ENCODE results near the gene TMTC1.

TMTC1 gene

DNA sequence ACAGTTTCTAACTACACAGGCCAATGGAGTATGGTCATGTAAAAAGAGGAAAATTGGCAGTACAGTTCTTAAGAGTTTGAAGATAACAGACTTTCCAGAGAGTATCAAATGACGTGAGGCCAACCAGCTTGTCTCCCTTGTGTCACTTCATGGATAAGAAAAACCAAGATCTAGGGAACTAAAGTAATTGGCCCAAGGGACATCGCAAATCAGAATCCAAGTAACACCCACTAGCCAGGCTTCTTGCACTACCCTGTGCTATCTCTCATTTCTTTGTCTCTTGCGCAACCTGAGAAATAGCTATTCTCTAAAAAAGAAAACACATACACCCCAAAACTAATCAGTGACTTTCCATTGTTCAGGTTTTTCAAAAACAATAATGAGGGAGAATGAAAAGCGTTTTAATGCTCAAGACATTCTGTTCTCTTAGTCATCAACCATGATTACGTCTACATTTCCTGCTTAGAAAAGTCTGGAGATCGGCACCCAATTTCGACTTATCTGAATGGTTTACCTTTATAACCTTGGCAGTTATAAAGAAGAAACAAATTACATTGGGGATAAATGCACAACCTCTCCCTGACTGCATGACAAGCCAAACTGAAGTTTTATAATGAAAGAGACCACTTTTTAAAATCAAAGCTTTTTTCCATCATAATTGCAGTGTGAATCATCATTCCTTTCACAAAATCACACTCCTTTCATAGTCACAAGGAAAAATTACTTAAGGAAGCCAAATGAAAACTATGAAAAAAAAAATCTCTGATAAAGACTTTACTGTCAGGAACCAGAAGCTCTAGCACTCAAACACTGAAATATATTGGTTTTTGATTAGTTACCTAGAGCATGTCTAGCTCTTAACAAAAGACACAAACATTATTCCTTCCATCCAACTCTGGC, 42.1 kb downstream of the TMTC1 start:
- DNase-seq (ENCODE audit: low read depth) = no peak

DNA sequence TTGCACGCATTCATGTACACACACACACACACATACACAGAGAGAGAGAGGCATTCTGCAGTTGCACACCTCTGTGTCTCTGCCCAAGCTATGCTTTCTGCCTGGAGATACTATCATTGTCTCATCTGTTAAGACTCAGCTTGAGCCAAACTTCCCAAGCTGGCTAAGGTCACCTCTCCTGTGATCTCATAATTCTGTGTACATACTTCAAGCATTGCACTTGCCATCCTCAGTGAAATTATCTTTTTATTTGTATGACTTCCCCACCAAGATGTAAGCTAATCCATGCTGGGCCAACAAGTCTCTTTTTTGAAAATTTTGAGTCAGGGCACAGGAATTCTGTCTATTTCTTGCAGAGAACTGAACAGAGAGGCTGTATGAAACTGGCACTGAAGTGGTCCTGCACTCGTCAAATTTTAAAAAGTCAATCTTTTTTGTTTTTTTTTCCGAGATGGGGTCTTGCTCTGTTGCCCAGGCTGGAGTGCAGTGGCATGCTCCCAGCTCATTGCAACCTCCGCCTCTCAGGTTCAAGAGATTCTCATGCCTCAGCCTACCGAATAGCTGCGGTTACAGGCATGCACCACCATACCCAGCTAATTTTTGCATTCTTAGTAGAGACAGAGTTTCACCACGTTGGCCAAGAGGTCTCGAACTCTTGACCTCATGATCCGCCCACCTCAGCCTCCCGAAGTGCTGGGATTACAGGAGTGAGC, 44.3 kb downstream of the TMTC1 start:
- no peak for DNase-seq (ENCODE audit: low read depth)

DNA sequence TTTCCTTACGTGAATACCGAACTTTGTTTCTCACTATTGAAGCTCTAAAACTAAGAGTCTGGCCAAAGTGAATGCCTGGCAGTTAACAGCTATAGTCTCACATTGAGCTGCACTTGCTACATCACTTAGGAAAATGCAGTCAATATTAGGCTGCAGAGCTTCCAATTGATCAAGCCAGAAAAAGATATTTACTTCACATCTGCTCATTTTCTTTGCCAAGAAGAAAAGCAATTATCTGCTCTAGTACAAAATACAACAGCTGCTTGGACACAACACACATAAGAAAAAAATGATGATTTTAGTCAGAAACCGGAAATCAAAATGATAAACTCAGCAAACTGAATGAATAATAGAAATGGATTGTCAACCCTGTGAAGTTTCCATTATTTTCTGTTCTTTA, 45.4 kb downstream of the TMTC1 start:
- DNase-seq (ENCODE audit: low read depth) = no peak

DNA sequence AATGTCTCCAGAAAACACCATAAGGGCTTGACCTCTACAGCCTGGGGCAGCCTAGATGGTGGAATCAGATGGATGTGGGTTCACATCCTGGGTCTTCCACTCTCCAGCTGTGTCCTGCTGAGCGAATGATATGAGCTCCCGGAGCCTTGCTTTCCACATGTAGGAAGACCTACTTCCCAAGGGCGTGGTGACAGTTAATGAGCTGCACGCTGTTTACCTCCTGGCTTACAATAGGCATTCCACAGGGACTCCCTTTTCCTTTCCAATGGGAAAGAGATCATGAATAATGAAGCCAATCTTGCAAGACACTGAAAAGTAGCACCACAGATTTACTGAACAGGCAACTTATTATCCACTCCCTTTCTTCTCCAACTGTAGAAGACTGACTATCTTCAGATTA, 46.1 kb downstream of the TMTC1 start:
- DNase-seq (ENCODE audit: low read depth) = no peak

DNA sequence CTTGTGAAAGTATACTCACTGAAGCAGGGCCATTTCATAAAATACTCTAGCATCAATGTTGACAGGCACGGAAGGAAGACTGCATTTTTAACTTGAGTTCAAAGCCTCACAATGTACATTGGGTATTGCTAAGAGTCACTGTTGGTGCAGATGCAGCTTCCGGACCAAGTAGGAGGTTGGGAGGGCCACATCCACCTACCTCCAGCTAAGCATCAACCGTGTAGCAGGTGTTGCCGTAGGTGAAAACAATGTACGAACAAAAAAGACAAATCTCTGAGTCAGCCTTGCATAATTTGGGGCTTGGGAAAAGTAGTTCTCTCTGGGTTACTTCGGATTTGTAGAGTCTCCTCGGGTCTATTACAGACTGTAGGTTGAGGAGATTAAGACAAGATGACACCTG, 48.1 kb downstream of the TMTC1 start:
- no peak for DNase-seq (ENCODE audit: low read depth)

DNA sequence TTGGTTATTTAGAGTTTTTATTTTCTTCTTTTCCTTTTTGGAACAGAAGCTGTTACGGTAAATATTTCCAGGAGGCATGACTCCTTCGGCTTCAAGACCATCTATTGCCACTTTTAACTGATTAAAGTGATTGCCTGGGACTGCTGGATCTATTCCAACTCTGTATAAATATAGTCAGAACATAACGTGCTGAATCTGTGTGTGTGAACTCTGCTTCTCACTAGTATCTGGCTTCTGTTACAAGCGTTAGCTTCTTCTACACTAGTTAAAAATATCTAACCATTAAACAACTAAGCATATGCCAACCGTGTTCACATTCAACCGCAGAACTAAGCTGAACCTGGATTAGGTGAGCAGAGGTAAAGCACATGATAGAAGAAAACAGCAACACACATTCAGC, 49.0 kb downstream of the TMTC1 start:
- no peak for DNase-seq (ENCODE audit: low read depth)

DNA sequence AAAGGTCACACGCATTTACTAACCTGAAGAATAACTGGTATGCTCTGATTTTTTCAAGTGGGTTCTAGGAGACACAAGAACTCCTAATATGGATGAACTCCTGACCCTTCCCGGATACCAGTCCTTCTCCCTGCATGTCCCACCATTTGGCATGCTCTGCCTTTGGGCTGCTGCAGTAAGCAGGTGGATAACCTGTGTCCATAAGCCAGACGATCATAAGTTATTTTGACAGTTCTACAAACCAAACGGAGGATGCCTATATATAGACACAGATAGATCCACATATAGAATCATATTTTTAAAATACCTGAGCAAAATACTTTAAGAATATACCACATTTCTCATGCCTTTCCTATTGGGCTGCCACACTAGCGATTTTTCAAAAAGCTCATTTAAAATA, 49.4 kb downstream of the TMTC1 start:
- DNase-seq (ENCODE audit: low read depth) = no peak

DNA sequence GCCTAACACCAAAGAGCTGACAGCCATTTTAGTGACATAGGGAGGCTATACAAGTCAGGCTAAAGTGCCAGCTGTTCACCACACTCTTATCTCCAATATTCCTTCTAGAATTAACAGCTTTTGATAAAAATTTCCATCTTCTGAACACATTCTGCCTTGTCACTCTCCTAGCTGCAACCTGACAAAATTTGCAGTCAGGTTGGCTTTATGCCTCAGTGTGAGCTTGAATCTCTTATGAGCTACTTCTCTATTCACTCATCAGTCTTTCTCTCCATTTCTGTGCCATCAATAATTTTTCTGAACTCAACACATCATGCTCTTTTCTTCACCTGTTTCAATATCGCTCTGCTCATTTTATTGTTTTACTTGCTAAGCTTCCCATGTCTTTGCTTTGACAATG, 50.2 kb downstream of the TMTC1 start:
- no peak for DNase-seq (ENCODE audit: low read depth)

DNA sequence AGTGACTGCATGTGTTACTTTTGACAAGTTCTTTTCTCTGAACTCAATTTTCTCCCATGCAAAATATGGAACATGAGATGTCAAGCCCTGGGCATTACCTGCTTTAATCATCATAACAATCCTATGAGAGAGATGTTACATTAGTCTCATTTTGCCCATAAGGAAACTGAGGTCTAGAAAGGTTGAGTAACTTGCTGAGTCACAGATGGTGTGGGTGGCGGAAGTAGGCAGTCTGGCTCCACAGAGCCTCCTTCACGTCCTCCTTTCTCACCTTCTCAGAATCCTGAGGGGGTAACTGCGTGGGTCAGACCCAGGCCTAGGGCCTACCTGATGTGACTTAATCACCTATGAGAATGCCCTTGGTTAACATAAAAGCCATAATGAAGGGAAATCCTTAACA, 50.7 kb downstream of the TMTC1 start:
- DNase-seq (ENCODE audit: low read depth) = no peak

DNA sequence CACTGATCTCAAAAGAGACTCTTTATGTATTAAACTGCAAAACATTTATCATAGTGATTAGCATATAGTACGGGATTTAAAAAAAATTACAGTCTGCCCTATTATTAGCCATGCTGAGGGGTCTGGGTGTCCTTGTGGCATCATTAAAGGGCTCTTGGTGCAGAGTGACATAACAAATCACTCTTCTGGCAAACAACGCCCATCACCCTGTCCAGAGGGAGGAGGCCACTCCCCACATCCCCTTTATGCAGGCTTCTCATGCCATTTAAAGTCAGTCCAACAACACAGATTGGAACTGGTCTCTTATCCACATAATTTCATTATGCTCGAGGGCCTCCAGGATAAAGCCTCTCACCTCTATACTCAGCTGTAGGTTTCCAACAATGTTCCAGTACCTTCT, 51.1 kb downstream of the TMTC1 start:
- DNase-seq (ENCODE audit: low read depth) = no peak

DNA sequence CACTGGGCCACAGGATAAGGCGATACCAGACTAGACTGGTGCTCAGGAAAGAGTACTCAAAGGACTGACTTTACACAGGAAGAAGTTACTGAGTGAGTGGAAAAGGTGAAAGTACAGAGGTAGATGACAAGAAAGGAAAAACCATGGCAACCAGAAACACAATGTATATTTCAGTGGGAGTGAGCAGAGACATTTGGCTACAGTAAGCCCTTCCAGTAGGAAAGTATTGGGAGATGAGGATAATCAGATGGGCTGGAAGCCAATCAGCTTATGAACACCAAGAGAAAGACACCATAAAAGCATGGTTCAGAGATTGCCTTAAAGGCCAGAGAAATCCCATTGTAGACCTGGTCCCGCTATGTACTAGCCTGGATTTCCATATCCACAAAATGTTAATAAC, 51.6 kb downstream of the TMTC1 start:
- DNase-seq (ENCODE audit: low read depth) = no peak

DNA sequence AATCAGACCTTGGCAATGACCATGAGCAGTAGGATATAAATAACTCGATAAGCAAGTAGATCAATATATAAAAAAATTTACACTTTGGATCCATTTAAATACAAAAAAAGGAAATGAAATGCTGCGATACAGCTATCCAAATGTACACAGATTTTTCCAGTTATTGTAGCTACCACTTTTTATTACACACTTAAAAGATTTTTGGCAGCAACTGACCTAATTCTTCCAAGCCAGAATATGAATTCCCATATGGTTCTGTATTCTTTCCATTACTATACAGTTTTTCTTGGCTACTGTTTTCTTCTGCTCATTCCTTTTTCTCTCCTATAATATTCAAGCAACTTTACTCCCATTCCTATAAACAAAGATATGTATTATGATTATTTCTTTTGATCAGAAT, 52.2 kb downstream of the TMTC1 start:
- no peak for DNase-seq (ENCODE audit: low read depth)

DNA sequence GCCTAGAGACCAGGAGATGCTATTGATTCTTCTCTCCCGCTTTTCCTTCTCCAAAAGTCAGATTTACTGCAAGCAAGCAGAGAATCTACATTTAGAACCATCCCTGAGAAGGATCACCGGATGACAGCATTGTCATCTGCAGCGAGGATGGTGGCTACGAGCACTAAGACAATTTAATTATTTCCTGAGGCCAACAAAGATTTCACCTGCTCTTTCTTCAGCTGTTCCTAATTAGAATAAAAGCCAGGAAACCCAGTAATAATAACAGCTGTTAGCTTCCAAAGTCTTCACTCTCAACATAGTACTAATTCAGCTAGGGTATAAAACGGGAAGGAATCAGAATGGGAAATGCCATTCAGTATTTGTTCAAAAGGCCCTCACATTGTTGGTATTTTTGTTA, 53.3 kb downstream of the TMTC1 start:
- no peak for DNase-seq (ENCODE audit: low read depth)

DNA sequence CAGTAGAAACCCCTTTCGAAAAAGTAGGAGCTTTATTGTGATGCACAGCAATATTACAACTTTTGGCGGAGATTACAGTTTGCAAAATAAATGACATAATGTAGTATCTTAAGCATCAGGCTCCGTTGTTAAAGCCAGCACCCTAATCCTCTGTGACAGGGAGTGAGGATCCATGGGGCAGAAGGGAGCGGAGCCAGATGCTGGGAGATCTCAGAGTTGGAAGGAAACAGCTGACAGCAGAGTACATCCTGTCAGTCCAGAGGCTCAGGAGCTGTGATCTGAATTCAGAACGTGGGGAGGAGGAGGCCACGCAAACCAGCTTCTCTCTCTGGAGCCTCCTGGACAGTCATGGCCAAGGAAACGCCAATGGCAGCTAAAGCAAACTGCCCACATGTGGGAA, 55.7 kb downstream of the TMTC1 start:
- DNase-seq (ENCODE audit: low read depth) = no peak

DNA sequence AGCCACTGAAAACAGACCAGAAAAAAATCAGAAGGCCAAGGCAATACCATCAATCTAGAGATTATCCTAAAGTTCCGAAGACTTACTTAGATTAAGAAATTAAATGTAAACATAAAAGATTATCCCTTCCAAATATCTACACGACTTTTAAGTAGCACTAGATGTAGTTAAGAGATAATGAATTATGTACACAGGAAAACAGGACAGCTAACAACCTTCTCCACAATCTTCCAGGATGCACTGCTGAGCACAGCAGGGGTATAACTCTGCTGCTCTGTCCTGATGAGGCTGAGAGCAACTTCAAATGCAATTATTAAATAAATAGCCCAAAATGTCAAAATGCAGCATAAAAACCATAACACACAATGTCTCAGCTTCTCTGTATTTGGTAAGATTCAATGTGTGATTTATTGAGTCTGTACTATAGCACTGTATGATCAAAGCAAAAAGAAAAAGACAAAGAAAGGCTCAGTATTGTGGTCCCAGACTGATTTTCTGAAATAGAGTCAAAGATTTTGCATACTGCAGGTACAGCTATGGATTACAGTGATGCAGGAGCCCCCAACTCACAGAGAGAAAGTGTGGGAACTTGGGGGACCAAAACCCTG, 56.9 kb downstream of the TMTC1 start:
- no peak for DNase-seq (ENCODE audit: low read depth)

DNA sequence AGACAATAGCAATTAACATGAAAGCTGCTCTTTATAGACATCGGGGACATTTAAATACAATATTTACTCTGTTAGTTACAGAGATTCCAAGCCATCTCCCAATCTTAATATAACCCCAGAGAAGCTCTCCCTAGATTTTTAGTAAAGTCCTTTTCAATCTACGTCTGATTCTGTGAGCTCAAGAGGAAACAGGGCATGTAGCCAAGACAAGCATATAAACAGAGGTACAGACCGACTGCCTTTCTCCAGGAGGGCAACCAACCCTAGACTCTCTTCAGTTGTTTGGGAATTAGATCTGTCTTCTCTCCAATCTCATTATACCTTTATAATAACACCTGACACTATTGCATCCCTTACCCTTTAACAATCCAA, 57.4 kb downstream of the TMTC1 start:
- no peak for DNase-seq (ENCODE audit: low read depth)

DNA sequence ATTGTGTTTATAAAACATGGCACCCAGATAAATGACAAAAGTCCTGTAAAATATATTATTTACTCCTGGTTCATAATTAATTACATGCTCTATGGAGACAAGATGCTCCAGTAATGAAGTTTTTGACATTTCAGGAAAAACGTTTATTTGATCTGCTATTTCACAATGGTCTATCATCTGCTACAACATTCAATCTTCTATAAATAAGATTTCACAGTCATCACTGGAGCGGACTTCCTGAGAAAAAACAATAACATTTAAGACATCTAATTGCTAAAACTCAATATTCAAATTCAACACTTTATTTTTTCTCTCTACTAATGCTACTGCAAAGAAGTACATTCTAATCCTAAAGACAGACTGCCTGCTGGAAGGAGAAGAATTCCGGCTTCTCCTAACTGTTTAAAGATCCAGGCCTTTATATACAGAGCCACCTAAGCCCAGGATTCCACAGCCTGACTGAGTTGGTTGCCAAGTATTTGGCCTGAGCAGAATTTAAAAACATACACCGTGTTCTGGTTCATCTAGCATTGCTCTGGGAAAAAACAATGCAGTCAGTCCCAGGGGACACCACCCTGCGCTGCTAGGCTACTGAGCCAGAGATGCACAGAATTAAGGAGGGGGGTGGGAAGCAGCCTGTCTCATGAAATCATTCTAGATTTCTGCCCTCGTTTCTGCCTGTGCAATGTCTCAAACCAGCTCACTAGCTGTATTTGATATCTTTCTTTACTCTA, 58.0 kb downstream of the TMTC1 start:
- no peak for DNase-seq (ENCODE audit: low read depth)

DNA sequence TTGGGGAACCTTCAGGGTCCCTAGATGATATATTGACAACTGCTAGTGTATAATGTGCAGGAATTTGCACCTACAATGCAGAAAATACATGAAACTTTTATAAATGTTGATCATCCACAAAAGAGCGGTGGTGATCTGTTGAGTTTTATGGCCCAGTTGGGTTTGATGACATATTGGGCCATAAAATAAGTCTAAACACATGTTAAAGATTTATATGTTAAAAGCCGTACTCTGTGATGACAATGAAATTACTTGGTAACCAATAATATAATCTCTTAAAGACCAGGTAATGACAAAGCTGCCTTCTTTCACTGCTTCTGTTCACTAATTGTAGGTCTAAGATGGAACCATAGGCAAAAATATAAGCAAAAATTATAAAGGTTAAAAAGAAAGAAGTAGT, 61.6 kb downstream of the TMTC1 start:
- DNase-seq (ENCODE audit: low read depth) = no peak

DNA sequence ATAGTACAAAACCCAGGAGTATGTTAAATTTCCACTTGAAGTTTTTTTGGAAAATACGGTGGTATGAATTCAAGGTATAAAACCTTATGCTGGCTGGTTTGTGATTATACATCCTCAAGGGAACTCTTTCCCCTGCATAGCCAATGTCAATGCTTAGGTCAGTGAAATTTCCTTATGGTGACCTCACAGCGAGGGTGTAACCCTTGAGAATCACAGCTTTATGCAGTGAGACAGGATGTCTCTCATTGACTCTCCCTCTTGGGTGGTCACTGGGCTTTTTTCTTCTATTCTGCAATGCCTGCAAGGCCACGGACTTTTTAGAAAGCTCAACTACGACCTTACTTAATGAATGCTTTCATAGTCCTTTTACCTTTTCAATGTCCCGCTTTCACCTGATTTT, 64.4 kb downstream of the TMTC1 start:
- no peak for DNase-seq (ENCODE audit: low read depth)

DNA sequence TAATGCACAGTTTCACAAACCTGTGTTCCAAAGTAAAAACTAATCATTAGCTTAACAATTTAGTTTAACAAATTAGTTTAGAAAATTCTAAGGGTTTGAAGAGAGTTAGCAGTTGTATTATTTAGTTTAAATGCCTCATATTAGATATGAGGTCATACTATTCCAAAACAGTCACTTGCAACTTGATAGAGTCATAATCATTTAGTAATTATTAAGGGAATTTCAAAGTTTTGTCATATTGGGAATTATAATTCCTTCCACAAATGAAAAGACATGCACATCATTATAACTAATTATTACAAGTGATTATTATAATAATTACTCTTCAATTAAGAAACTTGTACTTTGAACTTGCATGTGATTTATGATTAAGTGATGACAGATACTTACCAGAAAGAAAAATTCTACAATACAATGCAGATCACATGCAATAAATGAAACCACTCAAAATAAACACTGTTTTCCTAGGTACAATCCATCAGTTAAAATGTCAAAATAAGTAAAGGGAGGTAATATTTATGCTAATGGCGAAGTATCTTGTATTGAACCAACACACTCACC, 66.1 kb downstream of the TMTC1 start:
- no peak for DNase-seq (ENCODE audit: low read depth)

DNA sequence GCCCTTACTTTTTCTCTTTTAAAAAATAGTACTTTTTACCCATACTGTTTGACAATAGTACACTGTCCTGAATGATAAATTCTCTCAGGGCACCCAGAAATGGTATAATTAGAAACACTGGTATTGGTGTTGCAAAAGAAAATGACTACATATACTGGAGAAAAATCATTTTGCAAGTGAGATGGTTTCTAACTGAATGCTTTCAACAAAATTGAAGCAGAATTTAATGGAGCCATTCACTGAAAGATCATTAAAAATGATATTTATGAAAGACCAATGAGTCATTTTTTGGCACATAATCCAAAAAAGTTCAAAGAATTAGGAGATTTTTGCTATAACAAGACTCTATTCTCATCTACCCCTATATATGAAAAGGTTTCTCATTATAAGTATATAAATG, 68.8 kb downstream of the TMTC1 start:
- no peak for DNase-seq (ENCODE audit: low read depth)

DNA sequence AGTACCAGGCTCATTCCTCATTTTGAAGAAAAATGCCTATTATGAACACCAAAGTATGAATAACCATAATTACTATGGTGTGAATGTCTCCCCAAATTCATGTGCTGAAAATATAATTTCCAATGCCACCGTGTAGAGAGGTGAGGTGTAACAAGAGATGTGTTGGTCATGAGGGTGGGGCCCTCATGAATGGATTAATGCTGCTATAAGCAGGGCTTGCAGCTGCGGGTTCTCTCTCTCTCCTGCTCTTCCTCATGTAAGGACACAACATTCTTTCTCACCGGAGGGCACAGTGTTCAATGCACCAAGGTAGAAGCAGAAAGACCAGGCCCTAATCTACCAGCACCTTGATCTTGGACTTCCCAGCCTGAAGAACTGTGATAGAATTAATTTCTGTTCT, 70.0 kb downstream of the TMTC1 start:
- DNase-seq (ENCODE audit: low read depth) = no peak
